GM12878 (cell line): ENCODE data around the gene PDE10A. TPM values are rescaled to one million over a fixed set of nuclear protein-coding genes. Genes with fewer than 3 reads are reported as not detected.

Experiments
- CUX1 ChIP-seq: IDR thresholded peaks from 2 replicates; pipeline ENCODE4 v1.6.1; 2012; ENCODE audit warnings: improper control_type of control experiment, low read depth, low read length; ENCODE audit not compliant: insufficient replicate concordance
- ETV6 ChIP-seq, 2 experiments: fragments of 450-650 bp in 1 of 2; IDR thresholded peaks in 1 of 2; conservative IDR thresholded peaks in 1 of 2; 2 replicates each; pipeline ENCODE4 v1.6.1; 2014; ENCODE audit warnings: antibody characterized with exemption in 1 of 2, borderline replicate concordance in 1 of 2, low read depth in 1 of 2, mild to moderate bottlenecking in 1 of 2, moderate library complexity in 1 of 2
- SREBF2 ChIP-seq: IDR thresholded peaks from 2 replicates; pipeline ENCODE4 v1.6.1; 2012; ENCODE audit warnings: mild to moderate bottlenecking, low read length
- WRNIP1 ChIP-seq: IDR thresholded peaks from 2 replicates; pipeline ENCODE4 v1.6.1; 2011; ENCODE audit warnings: low read depth, low read length, improper control_type of control experiment, borderline replicate concordance
- polyA plus RNA-seq, 11 experiments: library from polyadenylated mRNA; depleted of rRNA in 4 of 11; unstranded in 6 of 11; stranded (reverse) in 5 of 11; fragments of >200 nt; fragmentation: Nextera tagmentation in 4 of 11; fragmentation: Illumina TruSeq in 1 of 11; extraction: Ambion mirVana in 4 of 11; extraction: Trizol in 1 of 11; gene quantifications; 1 replicate in 1 of 11; 2 replicates in 10 of 11; pipeline versions ENCODE4 v1.2.1 to v1.2.3, GENCODE V29; 2011 to 2016; ENCODE audit warnings: inconsistent platforms in 2 of 11, missing spikeins in 2 of 11, low read depth in 1 of 11
- total RNA-seq, 4 experiments: library from RNA; depleted of rRNA in 3 of 4; stranded (reverse); fragments of >200 nt in 3 of 4; fragmentation: Illumina TruSeq in 1 of 4; extraction: Trizol in 1 of 4; gene quantifications; 2 replicates each; pipeline versions ENCODE4 v1.2.1 to v1.2.3, GENCODE V29; 2013 to 2021
- TF ChIP-seq, protein P1 (sequence below), 3 experiments: IDR thresholded peaks in 2 of 3; conservative IDR thresholded peaks in 1 of 3; 2 replicates each; pipeline ENCODE4 v1.5.1; 2011; ENCODE audit warnings: low read depth in 3 of 3, low read length in 3 of 3, mild to moderate bottlenecking in 3 of 3, control low read depth in 2 of 3, moderate library complexity in 2 of 3, inconsistent platforms in 1 of 3, mixed read lengths in 1 of 3; ENCODE audit not compliant: control insufficient read depth in 2 of 3, insufficient read depth in 1 of 3; ENCODE audit errors: extremely low read depth in 1 of 3
- TF ChIP-seq, protein P2 (sequence below): fragments of 450-650 bp; IDR thresholded peaks from 2 replicates; pipeline ENCODE4 v1.6.1; 2017; ENCODE audit warnings: low read depth, mild to moderate bottlenecking, moderate library complexity

The PDE10A gene
- total and polyA plus RNA-seq, 10 of the 15 experiments (the other 5 are each of a cell fraction or from before 2014, with no cell fraction given) = under 0.01 to 1.3 (median 0.03) TPM; not detected in 2

GRCh38 chr6:165705941-165706340, 42.9 kb upstream of the PDE10A start (continued):
- TF ChIP-seq, protein P1, sequence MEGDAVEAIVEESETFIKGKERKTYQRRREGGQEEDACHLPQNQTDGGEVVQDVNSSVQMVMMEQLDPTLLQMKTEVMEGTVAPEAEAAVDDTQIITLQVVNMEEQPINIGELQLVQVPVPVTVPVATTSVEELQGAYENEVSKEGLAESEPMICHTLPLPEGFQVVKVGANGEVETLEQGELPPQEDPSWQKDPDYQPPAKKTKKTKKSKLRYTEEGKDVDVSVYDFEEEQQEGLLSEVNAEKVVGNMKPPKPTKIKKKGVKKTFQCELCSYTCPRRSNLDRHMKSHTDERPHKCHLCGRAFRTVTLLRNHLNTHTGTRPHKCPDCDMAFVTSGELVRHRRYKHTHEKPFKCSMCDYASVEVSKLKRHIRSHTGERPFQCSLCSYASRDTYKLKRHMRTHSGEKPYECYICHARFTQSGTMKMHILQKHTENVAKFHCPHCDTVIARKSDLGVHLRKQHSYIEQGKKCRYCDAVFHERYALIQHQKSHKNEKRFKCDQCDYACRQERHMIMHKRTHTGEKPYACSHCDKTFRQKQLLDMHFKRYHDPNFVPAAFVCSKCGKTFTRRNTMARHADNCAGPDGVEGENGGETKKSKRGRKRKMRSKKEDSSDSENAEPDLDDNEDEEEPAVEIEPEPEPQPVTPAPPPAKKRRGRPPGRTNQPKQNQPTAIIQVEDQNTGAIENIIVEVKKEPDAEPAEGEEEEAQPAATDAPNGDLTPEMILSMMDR (IDR thresholded peaks at IDR 0.05 in 2 of 3, conservative IDR thresholded peaks at IDR 0.05 in 1 of 3; ENCODE audit: control insufficient read depth in 2 of 3, extremely low read depth in 1 of 3, insufficient read depth in 1 of 3, low read depth in 3 of 3, low read length in 3 of 3) = no peak
- no peak for TF ChIP-seq CUX1
- TF ChIP-seq ETV6 (conservative IDR thresholded peaks at IDR 0.05 in 1 of 2, IDR thresholded peaks at IDR 0.05 in 1 of 2; ENCODE audit: borderline replicate concordance in 1 of 2, low read depth in 1 of 2) = no peak
- TF ChIP-seq SREBF2 = no peak
- TF ChIP-seq, protein P2, sequence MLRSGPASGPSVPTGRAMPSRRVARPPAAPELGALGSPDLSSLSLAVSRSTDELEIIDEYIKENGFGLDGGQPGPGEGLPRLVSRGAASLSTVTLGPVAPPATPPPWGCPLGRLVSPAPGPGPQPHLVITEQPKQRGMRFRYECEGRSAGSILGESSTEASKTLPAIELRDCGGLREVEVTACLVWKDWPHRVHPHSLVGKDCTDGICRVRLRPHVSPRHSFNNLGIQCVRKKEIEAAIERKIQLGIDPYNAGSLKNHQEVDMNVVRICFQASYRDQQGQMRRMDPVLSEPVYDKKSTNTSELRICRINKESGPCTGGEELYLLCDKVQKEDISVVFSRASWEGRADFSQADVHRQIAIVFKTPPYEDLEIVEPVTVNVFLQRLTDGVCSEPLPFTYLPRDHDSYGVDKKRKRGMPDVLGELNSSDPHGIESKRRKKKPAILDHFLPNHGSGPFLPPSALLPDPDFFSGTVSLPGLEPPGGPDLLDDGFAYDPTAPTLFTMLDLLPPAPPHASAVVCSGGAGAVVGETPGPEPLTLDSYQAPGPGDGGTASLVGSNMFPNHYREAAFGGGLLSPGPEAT = no peak
- no peak for TF ChIP-seq WRNIP1
